H9 (cell line): ENCODE measurements around the gene ID4. TPM values are rescaled to one million over a fixed set of nuclear protein-coding genes. Genes with fewer than 3 reads are reported as not detected.

Experiments used
- DNase-seq: peaks from one replicate; pipeline ENCODE4 v3.0.0-alpha.2; 2017
- H2AFZ ChIP-seq: one replicate; pipeline ENCODE4 v1.6.1; 2013; ENCODE audit warnings: mild to moderate bottlenecking, low read length, control low read depth, moderate library complexity
- H2AK5ac ChIP-seq: 2 replicates; pipeline ENCODE4 v1.6.1; 2013; ENCODE audit warnings: low read length, control low read depth, mixed read lengths; ENCODE audit not compliant: insufficient read length
- H2BK120ac ChIP-seq: one replicate; pipeline ENCODE4 v1.6.1; 2013; ENCODE audit warnings: low read depth, mild to moderate bottlenecking, low read length, control low read depth, inconsistent platforms; ENCODE audit not compliant: poor library complexity, severe bottlenecking
- H2BK12ac ChIP-seq: 2 replicates; pipeline ENCODE4 v1.6.1; 2013; ENCODE audit warnings: low read length, control low read depth, mixed read lengths, low read depth; ENCODE audit not compliant: insufficient read length
- H2BK15ac ChIP-seq: 2 replicates; pipeline ENCODE4 v1.6.1; 2013; ENCODE audit warnings: low read depth, low read length, control low read depth
- H2BK20ac ChIP-seq: one replicate; pipeline ENCODE4 v1.6.1; 2013; ENCODE audit warnings: low read depth, mild to moderate bottlenecking, low read length, control low read depth, inconsistent platforms; ENCODE audit not compliant: poor library complexity, severe bottlenecking
- H2BK5ac ChIP-seq: 2 replicates; pipeline ENCODE4 v1.6.1; 2013; ENCODE audit warnings: low read length, control low read depth, mixed read lengths; ENCODE audit not compliant: insufficient read length
- H3K14ac ChIP-seq: 2 replicates; pipeline ENCODE4 v1.6.1; 2013; ENCODE audit warnings: low read length, control low read depth; ENCODE audit not compliant: insufficient read depth
- H3K18ac ChIP-seq: 2 replicates; pipeline ENCODE4 v1.6.1; 2013; ENCODE audit warnings: low read depth, mild to moderate bottlenecking, mixed read lengths, low read length, control low read depth; ENCODE audit not compliant: insufficient read length
- H3K23ac ChIP-seq: 2 replicates; pipeline ENCODE4 v1.6.1; 2013; ENCODE audit warnings: low read length, control low read depth, mixed read lengths, low read depth; ENCODE audit not compliant: insufficient read length
- H3K23me2 ChIP-seq: 2 replicates; pipeline ENCODE4 v1.6.1; 2013; ENCODE audit warnings: low read depth, mild to moderate bottlenecking, mixed read lengths, low read length, control low read depth; ENCODE audit not compliant: insufficient read length, poor library complexity, severe bottlenecking
- H3K27ac ChIP-seq: 2 replicates; pipeline ENCODE4 v1.5.1; 2013; ENCODE audit warnings: low read length, control low read depth, mixed read lengths, low read depth; ENCODE audit not compliant: insufficient read length
- H3K27me3 ChIP-seq: 2 replicates; pipeline ENCODE4 v1.6.1; 2013; ENCODE audit warnings: low read length, control low read depth, inconsistent platforms; ENCODE audit not compliant: insufficient read depth
- H3K4ac ChIP-seq: 2 replicates; pipeline ENCODE4 v1.6.1; 2013; ENCODE audit warnings: low read depth, mild to moderate bottlenecking, control low read depth, inconsistent platforms, low read length, moderate library complexity
- H3K4me1 ChIP-seq: 2 replicates; pipeline ENCODE4 v1.6.1; 2013; ENCODE audit warnings: low read length, control low read depth, inconsistent platforms; ENCODE audit not compliant: insufficient read depth
- H3K4me2 ChIP-seq: 2 replicates; pipeline ENCODE4 v1.6.1; 2013; ENCODE audit warnings: low read length, control low read depth, mixed read lengths; ENCODE audit not compliant: insufficient read length, insufficient read depth
- H3K56ac ChIP-seq: 2 replicates; pipeline ENCODE4 v1.6.1; 2013; ENCODE audit warnings: low read depth, mild to moderate bottlenecking, mixed read lengths, low read length, control low read depth; ENCODE audit not compliant: insufficient read length
- H3K79me1 ChIP-seq: 2 replicates; pipeline ENCODE4 v1.6.1; 2013; ENCODE audit warnings: low read depth, mild to moderate bottlenecking, moderate library complexity, low read length, control low read depth, inconsistent platforms; ENCODE audit not compliant: insufficient read depth, poor library complexity, severe bottlenecking
- H3K79me2 ChIP-seq: 2 replicates; pipeline ENCODE4 v1.6.1; 2013; ENCODE audit warnings: low read length, control low read depth, inconsistent platforms; ENCODE audit not compliant: insufficient read depth
- H3K9ac ChIP-seq: 2 replicates; pipeline ENCODE4 v1.6.1; 2013; ENCODE audit warnings: low read length, control low read depth, mixed read lengths; ENCODE audit not compliant: insufficient read length; ENCODE audit errors: extremely low read depth
- H3K9me3 ChIP-seq: one replicate; pipeline ENCODE4 v1.6.1; 2013; ENCODE audit warnings: low read depth, low read length, inconsistent platforms; ENCODE audit not compliant: control insufficient read depth
- H3T11ph ChIP-seq: one replicate; pipeline ENCODE4 v1.6.1; 2013; ENCODE audit warnings: mild to moderate bottlenecking, low read length, control low read depth, inconsistent platforms
- H4K20me1 ChIP-seq: one replicate; pipeline ENCODE4 v1.6.1; 2013; ENCODE audit not compliant: control insufficient read depth, insufficient read length, insufficient read depth
- H4K5ac ChIP-seq: 2 replicates; pipeline ENCODE4 v1.6.1; 2013; ENCODE audit warnings: low read depth, mild to moderate bottlenecking, mixed read lengths, low read length, control low read depth; ENCODE audit not compliant: insufficient read length
- H4K8ac ChIP-seq: replicated peaks from 2 replicates; pipeline ENCODE4 v1.6.1; 2013; ENCODE audit warnings: low read length, control low read depth, mixed read lengths, low read depth; ENCODE audit not compliant: insufficient read length
- H4K91ac ChIP-seq: 2 replicates; pipeline ENCODE4 v1.6.1; 2013; ENCODE audit warnings: low read depth, mild to moderate bottlenecking, moderate library complexity, mixed read lengths, low read length, control low read depth; ENCODE audit not compliant: insufficient read length
- H3K27ac Mint-ChIP-seq, 3 experiments: 2 replicates in 2 of 3; 3 replicates in 1 of 3; pipeline ENCODE4 v1.8.0; 2020 to 2021; ENCODE audit warnings: mixed read lengths in 3 of 3, mild to moderate bottlenecking in 1 of 3, moderate library complexity in 1 of 3
- H3K27me3 Mint-ChIP-seq: 2 replicates; pipeline ENCODE4 v1.8.0; 2021; ENCODE audit warnings: low read depth, mild to moderate bottlenecking, moderate library complexity, mixed read lengths
- H3K36me3 Mint-ChIP-seq, 3 experiments: 2 replicates in 2 of 3; 3 replicates in 1 of 3; pipeline ENCODE4 v1.8.0; 2020 to 2021; ENCODE audit warnings: low read depth in 3 of 3, mixed read lengths in 3 of 3; ENCODE audit not compliant: insufficient read depth in 1 of 3
- H3K4me1 Mint-ChIP-seq, 2 experiments: 2 replicates each; pipeline ENCODE4 v1.8.0; 2020; ENCODE audit warnings: mixed read lengths in 2 of 2
- H3K4me3 Mint-ChIP-seq, 2 experiments: 2 replicates in 1 of 2; 3 replicates in 1 of 2; pipeline ENCODE4 v1.8.0; 2020 to 2021; ENCODE audit warnings: mild to moderate bottlenecking in 2 of 2, mixed read lengths in 2 of 2, moderate library complexity in 1 of 2
- H3K9me3 Mint-ChIP-seq, 2 experiments: 2 replicates in 1 of 2; 3 replicates in 1 of 2; pipeline ENCODE4 v1.8.0; 2020; ENCODE audit warnings: mild to moderate bottlenecking in 2 of 2, mixed read lengths in 2 of 2, moderate library complexity in 1 of 2
- WGBS: extraction: QIAGEN DNeasy Blood & Tissue Kit; methylation state at CpG from one replicate; pipeline ENCODE4 v1.1.7; 2013; ENCODE audit warnings: missing lambda C conversion rate, low lambda C conversion rate, mixed read lengths; ENCODE audit not compliant: insufficient read length; ENCODE audit errors: extremely low coverage; 5-methylcytosine and 5-hydroxymethylcytosine counted together
- total RNA-seq: library from RNA; stranded (reverse); gene quantifications from 2 replicates; pipeline ENCODE4 v1.2.1, GENCODE V29; 2021
- TF ChIP-seq, protein P1 (sequence below): fragments of 200-600 bp; sonication (generic); conservative IDR thresholded peaks from 3 replicates; pipeline ENCODE4 v1.8.0; 2021; ENCODE audit warnings: antibody characterized with exemption, mild to moderate bottlenecking

Gene ID4
- total RNA-seq, 1 experiment from 2014 or later, result 14.0 TPM

DNA sequence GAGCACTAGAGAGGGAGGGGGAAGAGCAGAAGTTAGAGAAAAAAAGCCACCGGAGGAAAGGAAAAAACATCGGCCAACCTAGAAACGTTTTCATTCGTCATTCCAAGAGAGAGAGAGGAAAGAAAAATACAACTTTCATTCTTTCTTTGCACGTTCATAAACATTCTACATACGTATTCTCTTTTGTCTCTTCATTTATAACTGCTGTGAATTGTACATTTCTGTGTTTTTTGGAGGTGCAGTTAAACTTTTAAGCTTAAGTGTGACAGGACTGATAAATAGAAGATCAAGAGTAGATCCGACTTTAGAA, 2.0 kb downstream of the ID4 start:
- no peak for DNase-seq

More for the DNA sequence above, 2.0 kb downstream of the ID4 start:
- Histone ChIP-seq H3K56ac (no peak overlapping the region), H4K20me1 (no peaks in the 10 kb centered on the region), H3K9ac (no peak overlapping the region), H3K4me2 (peak overlapping the region; percentile 71), H3K4me1 (peaks cover 2% of the 10 kb centered on the region; the same call in 1 of the 2 replicates), H4K5ac (no peak overlapping the region), H4K91ac (no peak overlapping the region), H2BK12ac (no peak overlapping the region), H3K27me3 (no peaks in the 10 kb centered on the region), H2AK5ac (no peak overlapping the region), H3K18ac (no peak overlapping the region), H3K23me2 (peaks cover 3% of the 10 kb centered on the region), H3K23ac (no peak overlapping the region), H3K79me2 (no peaks in the 10 kb centered on the region), H4K8ac (no peak overlapping the region), H3K9me3 (no peaks in the 10 kb centered on the region), H2BK15ac (no peak overlapping the region), H2BK5ac (no peak overlapping the region), H3K4ac (no peak overlapping the region), H2AFZ (no peak overlapping the region), H3K14ac (no peak overlapping the region), H2BK20ac (no peak overlapping the region), H2BK120ac (no peak overlapping the region), H3K79me1 (no peaks in the 10 kb centered on the region), H3T11ph (no peak overlapping the region), H3K27ac (no peak overlapping the region)
- H3K4me3 Mint-ChIP-seq, result peak overlapping the region; percentile 76 to 92
- H3K27ac Mint-ChIP-seq, result peak overlapping the region in 2 of 3 experiments; percentile 12 to 96; a peak in 2 of 7 replicates
- H3K27me3 Mint-ChIP-seq, result peaks cover 19% of the 10 kb centered on the region
- WGBS, result no CpG with 5 or more reads among the region's 7 CpGs
- TF ChIP-seq, protein P1, sequence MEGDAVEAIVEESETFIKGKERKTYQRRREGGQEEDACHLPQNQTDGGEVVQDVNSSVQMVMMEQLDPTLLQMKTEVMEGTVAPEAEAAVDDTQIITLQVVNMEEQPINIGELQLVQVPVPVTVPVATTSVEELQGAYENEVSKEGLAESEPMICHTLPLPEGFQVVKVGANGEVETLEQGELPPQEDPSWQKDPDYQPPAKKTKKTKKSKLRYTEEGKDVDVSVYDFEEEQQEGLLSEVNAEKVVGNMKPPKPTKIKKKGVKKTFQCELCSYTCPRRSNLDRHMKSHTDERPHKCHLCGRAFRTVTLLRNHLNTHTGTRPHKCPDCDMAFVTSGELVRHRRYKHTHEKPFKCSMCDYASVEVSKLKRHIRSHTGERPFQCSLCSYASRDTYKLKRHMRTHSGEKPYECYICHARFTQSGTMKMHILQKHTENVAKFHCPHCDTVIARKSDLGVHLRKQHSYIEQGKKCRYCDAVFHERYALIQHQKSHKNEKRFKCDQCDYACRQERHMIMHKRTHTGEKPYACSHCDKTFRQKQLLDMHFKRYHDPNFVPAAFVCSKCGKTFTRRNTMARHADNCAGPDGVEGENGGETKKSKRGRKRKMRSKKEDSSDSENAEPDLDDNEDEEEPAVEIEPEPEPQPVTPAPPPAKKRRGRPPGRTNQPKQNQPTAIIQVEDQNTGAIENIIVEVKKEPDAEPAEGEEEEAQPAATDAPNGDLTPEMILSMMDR, result no peak
- peaks cover 0 to 21% (median 15%) of the 10 kb centered on the region in 3 experiments; a peak in 4 of 7 replicates for H3K36me3 Mint-ChIP-seq
- H3K4me1 Mint-ChIP-seq, result peaks cover 48 to 52% of the 10 kb centered on the region in 2 experiments
- H3K9me3 Mint-ChIP-seq, result peaks cover 0 to 6% of the 10 kb centered on the region in 2 experiments; a peak in 3 of 5 replicates
